Measurements from ENCODE around the gene ETF1. TPM values are rescaled to one million over a fixed set of nuclear protein-coding genes. Genes with fewer than 3 reads are reported as not detected.
"Not testable (repeated sequence)": the region's sequence is repeated elsewhere in the genome, so short reads cannot be mapped to it uniquely, and the experiment has no call there.

ETF1 gene
- total RNA-seq, 1 donor from 2014 or later, result 153 TPM

DNA sequence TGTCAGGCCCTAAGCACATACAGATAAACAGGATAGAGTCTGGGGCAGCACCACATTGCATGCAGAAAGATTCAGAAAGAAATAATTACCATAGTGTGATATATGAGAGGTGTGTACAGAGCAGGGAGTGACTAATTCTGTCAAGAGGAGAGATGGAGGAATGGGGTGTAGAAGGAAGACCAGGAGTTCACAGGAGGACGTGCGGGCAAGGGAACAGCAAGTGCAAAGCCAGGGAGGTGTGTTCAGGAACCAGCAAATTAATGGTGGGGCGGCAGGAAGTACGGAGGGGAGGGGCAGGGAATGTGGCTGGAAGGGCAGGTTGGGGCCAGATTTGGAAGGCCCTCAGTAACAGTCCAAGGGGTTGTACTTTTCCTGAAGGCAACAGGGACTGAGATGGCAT is 60.4 kb downstream of the ETF1 start:
- Histone ChIP-seq H3K9ac (ENCODE audit: low read length) (no peak overlapping the region), H3K36me3 (ENCODE audit: insufficient read depth, low read length) (no peaks in the 10 kb centered on the region), H3K9me3 (ENCODE audit: insufficient read depth, low read depth, low read length) (no peaks in the 10 kb centered on the region), H3K27ac (ENCODE audit: low read depth, low read length) (no peak overlapping the region), H2AFZ (ENCODE audit: low read depth, low read length) (no peak overlapping the region), H3K4me2 (ENCODE audit: low read length) (no peak overlapping the region), H3K79me2 (ENCODE audit: insufficient read depth, low read length) (no peaks in the 10 kb centered on the region), H3K4me1 (ENCODE audit: insufficient read depth, low read length) (peaks cover 8% of the 10 kb centered on the region), H3K27me3 (ENCODE audit: insufficient read depth, low read length) (no peaks in the 10 kb centered on the region), H3K4me3 (ENCODE audit: insufficient read depth, low read depth, low read length) (no peak overlapping the region), H4K20me1 (ENCODE audit: insufficient read depth, low read length) (no peaks in the 10 kb centered on the region)
- H3K9me3 Mint-ChIP-seq (ENCODE audit: unreplicated experiment), result no peaks in the 10 kb centered on the region
- no peak overlapping the region for H3K27ac Mint-ChIP-seq (ENCODE audit: unreplicated experiment)
- FAIRE-seq, result no peak
- no peak for TF ChIP-seq EZH2 (IDR thresholded peaks at IDR 0.05; ENCODE audit: insufficient read depth, low read length)
- TF ChIP-seq, protein P1, sequence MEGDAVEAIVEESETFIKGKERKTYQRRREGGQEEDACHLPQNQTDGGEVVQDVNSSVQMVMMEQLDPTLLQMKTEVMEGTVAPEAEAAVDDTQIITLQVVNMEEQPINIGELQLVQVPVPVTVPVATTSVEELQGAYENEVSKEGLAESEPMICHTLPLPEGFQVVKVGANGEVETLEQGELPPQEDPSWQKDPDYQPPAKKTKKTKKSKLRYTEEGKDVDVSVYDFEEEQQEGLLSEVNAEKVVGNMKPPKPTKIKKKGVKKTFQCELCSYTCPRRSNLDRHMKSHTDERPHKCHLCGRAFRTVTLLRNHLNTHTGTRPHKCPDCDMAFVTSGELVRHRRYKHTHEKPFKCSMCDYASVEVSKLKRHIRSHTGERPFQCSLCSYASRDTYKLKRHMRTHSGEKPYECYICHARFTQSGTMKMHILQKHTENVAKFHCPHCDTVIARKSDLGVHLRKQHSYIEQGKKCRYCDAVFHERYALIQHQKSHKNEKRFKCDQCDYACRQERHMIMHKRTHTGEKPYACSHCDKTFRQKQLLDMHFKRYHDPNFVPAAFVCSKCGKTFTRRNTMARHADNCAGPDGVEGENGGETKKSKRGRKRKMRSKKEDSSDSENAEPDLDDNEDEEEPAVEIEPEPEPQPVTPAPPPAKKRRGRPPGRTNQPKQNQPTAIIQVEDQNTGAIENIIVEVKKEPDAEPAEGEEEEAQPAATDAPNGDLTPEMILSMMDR (IDR thresholded peaks at IDR 0.05; ENCODE audit: insufficient read depth, low read depth, low read length), result no peak
- no peak overlapping the region for H3K4me3 Mint-ChIP-seq (ENCODE audit: unreplicated experiment)
- no peak for DNase-seq (ENCODE audit: low read depth)
- peaks cover 33% of the 10 kb centered on the region for H3K27me3 Mint-ChIP-seq (ENCODE audit: low read depth, unreplicated experiment)
- no peaks in the 10 kb centered on the region for H3K36me3 Mint-ChIP-seq (ENCODE audit: low read depth, unreplicated experiment)
- H3K4me1 Mint-ChIP-seq (ENCODE audit: low read depth, unreplicated experiment), result no peaks in the 10 kb centered on the region

DNA sequence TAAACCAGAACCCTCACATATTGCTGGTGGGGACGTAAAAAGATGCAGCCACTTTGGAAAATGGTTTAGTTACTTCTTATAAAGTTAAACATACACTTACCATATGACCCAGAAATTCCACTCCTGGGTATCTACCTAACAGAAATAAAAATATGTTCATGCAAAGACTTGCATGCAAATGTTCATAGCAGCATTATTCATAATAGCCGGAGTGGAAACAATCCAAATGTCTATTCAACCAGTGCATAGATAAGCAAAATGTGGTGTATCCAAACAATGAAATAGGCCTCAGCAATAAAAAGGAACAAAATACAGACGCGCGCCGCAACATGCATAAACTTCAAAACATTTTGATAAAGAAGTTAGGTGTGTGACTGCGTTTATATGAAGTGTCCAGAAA is 66.1 kb downstream of the ETF1 start:
- Histone ChIP-seq H4K20me1 (ENCODE audit: insufficient read depth, low read length) (no peaks in the 10 kb centered on the region), H2AFZ (ENCODE audit: low read depth, low read length) (no peak overlapping the region), H3K27ac (ENCODE audit: low read depth, low read length) (no peak overlapping the region), H3K9ac (ENCODE audit: low read length) (no peak overlapping the region), H3K27me3 (ENCODE audit: insufficient read depth, low read length) (no peaks in the 10 kb centered on the region), H3K9me3 (ENCODE audit: insufficient read depth, low read depth, low read length) (no peaks in the 10 kb centered on the region), H3K4me3 (ENCODE audit: insufficient read depth, low read depth, low read length) (no peak overlapping the region), H3K36me3 (ENCODE audit: insufficient read depth, low read length) (no peaks in the 10 kb centered on the region), H3K79me2 (ENCODE audit: insufficient read depth, low read length) (no peaks in the 10 kb centered on the region), H3K4me1 (ENCODE audit: insufficient read depth, low read length) (no peaks in the 10 kb centered on the region), H3K4me2 (ENCODE audit: low read length) (no peak overlapping the region)
- no peak for DNase-seq (ENCODE audit: low read depth)
- FAIRE-seq, result no peak
- Mint-ChIP-seq H3K4me3 (ENCODE audit: unreplicated experiment) (no peak overlapping the region), H3K27ac (ENCODE audit: unreplicated experiment) (no peak overlapping the region), H3K36me3 (ENCODE audit: low read depth, unreplicated experiment) (no peaks in the 10 kb centered on the region), H3K9me3 (ENCODE audit: unreplicated experiment) (peaks cover 1% of the 10 kb centered on the region), H3K4me1 (ENCODE audit: low read depth, unreplicated experiment) (no peaks in the 10 kb centered on the region), H3K27me3 (ENCODE audit: low read depth, unreplicated experiment) (peaks cover 29% of the 10 kb centered on the region)
- TF ChIP-seq EZH2 (IDR thresholded peaks at IDR 0.05; ENCODE audit: insufficient read depth, low read length), result no peak
- TF ChIP-seq, protein P1 (IDR thresholded peaks at IDR 0.05; ENCODE audit: insufficient read depth, low read depth, low read length), result no peak

DNA sequence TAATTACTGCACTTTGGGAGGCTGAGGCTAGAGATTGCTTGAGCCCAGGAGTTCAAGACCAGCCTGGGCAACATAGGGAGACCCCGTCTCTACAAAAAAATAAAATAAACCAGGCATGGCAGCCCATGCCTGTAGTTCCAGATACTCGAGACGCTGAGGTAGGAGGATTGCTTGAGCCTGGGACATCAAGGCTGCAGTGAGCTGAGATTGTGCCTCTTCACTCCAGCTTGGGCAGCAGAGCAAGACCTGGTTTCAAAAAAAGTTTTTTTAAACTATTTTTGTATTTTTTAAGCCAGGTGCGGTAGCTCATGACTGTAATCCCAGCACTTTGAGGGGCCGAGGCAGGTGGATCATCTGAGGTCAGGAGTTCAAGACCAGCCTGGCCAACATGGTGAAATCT is 69.9 kb downstream of the ETF1 start:
- not testable (repeated sequence) for H3K79me2 ChIP-seq (ENCODE audit: insufficient read depth, low read length); DNase-seq (ENCODE audit: low read depth); H2AFZ ChIP-seq (ENCODE audit: low read depth, low read length); H3K4me3 Mint-ChIP-seq (ENCODE audit: unreplicated experiment); H3K4me2 ChIP-seq (ENCODE audit: low read length); H3K9me3 Mint-ChIP-seq (ENCODE audit: unreplicated experiment); H3K9me3 ChIP-seq (ENCODE audit: insufficient read depth, low read depth, low read length); H3K27ac Mint-ChIP-seq (ENCODE audit: unreplicated experiment); H3K36me3 Mint-ChIP-seq (ENCODE audit: low read depth, unreplicated experiment); FAIRE-seq; H3K4me1 ChIP-seq (ENCODE audit: insufficient read depth, low read length); H3K4me3 ChIP-seq (ENCODE audit: insufficient read depth, low read depth, low read length); H3K27me3 ChIP-seq (ENCODE audit: insufficient read depth, low read length); H3K9ac ChIP-seq (ENCODE audit: low read length); H3K4me1 Mint-ChIP-seq (ENCODE audit: low read depth, unreplicated experiment); H3K27ac ChIP-seq (ENCODE audit: low read depth, low read length)
- Histone ChIP-seq H4K20me1 (ENCODE audit: insufficient read depth, low read length) (peaks cover 29% of the 10 kb centered on the region), H3K36me3 (ENCODE audit: insufficient read depth, low read length) (peaks cover 12% of the 10 kb centered on the region)
- peaks cover 21% of the 10 kb centered on the region for H3K27me3 Mint-ChIP-seq (ENCODE audit: low read depth, unreplicated experiment)

Measured in astrocyte (in vitro differentiated cells and primary cell).